Measurements from ENCODE around the gene S100A6. TPM values are rescaled to one million over a fixed set of nuclear protein-coding genes. Genes with fewer than 3 reads are reported as not detected.

The S100A6 gene
- total RNA-seq, 4 donors from 2014 or later, result 219 to 881 (median 433) TPM

- TF ChIP-seq EP300 (IDR thresholded peaks at IDR 0.05; ENCODE audit: low read depth), result no peak
- peak; percentile 85 to 95 (median 91) for TF ChIP-seq CTCF (IDR thresholded peaks at IDR 0.05)
- in situ Hi-C loops (cut with MboI; ENCODE audit: low pct_ligation_motif_present in 1 of 4, low pct_unique_long_range_greater_than_20kb in 1 of 4, low sequenced_read_pairs in 3 of 4) (loop anchor here in 3 of 4 donors (5.0 to 25.0 kb wide), 3 partner anchors 56 to 476 kb away; partner anchors contain the start of genes JTB (in 3 of the 3), RAB13 (in 3 of the 3), RPS27 (in 3 of the 3) and S100A2 (in 2 of the 3)), intact Hi-C loops (cut with DNase I; ENCODE audit: low total_unique reads) (loop anchor here (5.0 kb wide), 1 partner anchor 56 kb away; the partner anchor contains the start of gene S100A2)
- 0% methylated on average over 7 of the region's 7 CpGs; no CpG with 5 or more reads in 1 of the 2 donors for WGBS, 2 donors (ENCODE audit: low coverage in 1 of 2)
- Histone ChIP-seq H3K9me3 (no peaks in the 10 kb centered on the region), H3K4me3 (no peak overlapping the region), H3K4me1 (peaks cover 10 to 43% (median 13%) of the 10 kb centered on the region in 4 donors), H3K36me3 (no peaks in the 10 kb centered on the region), H3K27me3 (no peaks in the 10 kb centered on the region), H3K27ac (peak overlapping the region in 1 of 4 donors; percentile 8)
- peak; percentile 89 for DNase-seq
Measured at GRCh38 chr1:153510984-153511410, 24.8 kb downstream of the S100A6 start.

- Histone ChIP-seq H3K4me3 (no peak overlapping the region), H3K9me3 (no peaks in the 10 kb centered on the region), H3K36me3 (no peaks in the 10 kb centered on the region), H3K4me1 (peaks cover 2 to 32% (median 10%) of the 10 kb centered on the region in 4 donors), H3K27me3 (no peaks in the 10 kb centered on the region), H3K27ac (no peak overlapping the region)
- TF ChIP-seq POLR2AphosphoS5 (IDR thresholded peaks at IDR 0.05) (no peak), CTCF (IDR thresholded peaks at IDR 0.05) (peak; percentile 60 to 82 (median 68)), POLR2A (IDR thresholded peaks at IDR 0.05) (no peak)
- in situ Hi-C loops (cut with MboI; ENCODE audit: low pct_ligation_motif_present in 1 of 4, low pct_unique_long_range_greater_than_20kb in 1 of 4, low sequenced_read_pairs in 3 of 4) (loop anchor here in 3 of 4 donors (5.0 to 25.0 kb wide), 4 partner anchors 57 to 477 kb away; partner anchors contain the start of genes JTB (in 3 of the 3), RAB13 (in 3 of the 3), RPS27 (in 3 of the 3) and S100A2 (in 2 of the 3)), intact Hi-C loops (cut with DNase I; ENCODE audit: low total_unique reads) (loop anchor here (5.0 kb wide), 1 partner anchor 57 kb away; the partner anchor contains the start of gene S100A2)
- peak; percentile 77 for DNase-seq
- WGBS, 2 donors (ENCODE audit: low coverage in 1 of 2), result 40 to 56% methylated on average over 4 of the region's 4 CpGs
Measured at GRCh38 chr1:153509729-153510354, 25.9 kb downstream of the S100A6 start.

GRCh38 chr1:153509036-153509435, 26.8 kb downstream of the S100A6 start:
- Histone ChIP-seq H3K4me3 (no peak overlapping the region), H3K9me3 (no peaks in the 10 kb centered on the region), H3K4me1 (peaks cover 0 to 29% (median 7%) of the 10 kb centered on the region in 4 donors), H3K36me3 (no peaks in the 10 kb centered on the region), H3K27ac (no peak overlapping the region), H3K27me3 (no peaks in the 10 kb centered on the region)
- 86 to 100% methylated on average over 1 to 3 of the region's 3 CpGs for WGBS, 2 donors (ENCODE audit: low coverage in 1 of 2)
- no peak for DNase-seq
- in situ Hi-C loops (cut with MboI; ENCODE audit: low pct_ligation_motif_present in 1 of 4, low pct_unique_long_range_greater_than_20kb in 1 of 4, low sequenced_read_pairs in 3 of 4), result loop anchor here in 3 of 4 donors (10.0 to 25.0 kb wide), 3 partner anchors 228 to 478 kb away; partner anchors contain the start of genes JTB (in 3 of the 3), RAB13 (in 3 of the 3), RPS27 (in 3 of the 3) and INTS3 (in 1 of the 3)
- intact Hi-C loops (cut with DNase I; ENCODE audit: low total_unique reads), result no loop called here
- TF ChIP-seq POLR2A (IDR thresholded peaks at IDR 0.05) (no peak), POLR2AphosphoS5 (IDR thresholded peaks at IDR 0.05) (no peak), CTCF (IDR thresholded peaks at IDR 0.05) (no peak), EP300 (IDR thresholded peaks at IDR 0.05; ENCODE audit: low read depth) (no peak)

- H3K36me3 ChIP-seq, result no peaks in the 10 kb centered on the region
- H3K4me1 ChIP-seq, result peaks cover 0 to 29% (median 7%) of the 10 kb centered on the region in 4 donors
- H3K4me3 ChIP-seq, result no peak overlapping the region
- TF ChIP-seq EP300 (IDR thresholded peaks at IDR 0.05; ENCODE audit: low read depth) (no peak), POLR2A (IDR thresholded peaks at IDR 0.05) (no peak)
- intact Hi-C loops (cut with DNase I; ENCODE audit: low total_unique reads), result loop anchor here (1.0 kb wide), 1 partner anchor 41 kb away; the partner anchor contains the start of gene S100A3
- no peaks in the 10 kb centered on the region for H3K9me3 ChIP-seq
- in situ Hi-C loops (cut with MboI; ENCODE audit: low pct_ligation_motif_present in 1 of 4, low pct_unique_long_range_greater_than_20kb in 1 of 4, low sequenced_read_pairs in 3 of 4), result loop anchor here in 3 of 4 donors (10.0 to 25.0 kb wide), 3 partner anchors 229 to 479 kb away; partner anchors contain the start of genes JTB (in 3 of the 3), RAB13 (in 3 of the 3), RPS27 (in 3 of the 3) and INTS3 (in 1 of the 3)
- H3K27me3 ChIP-seq, result no peaks in the 10 kb centered on the region
- WGBS, 2 donors (ENCODE audit: low coverage in 1 of 2), result 81% methylated on average over 11 of the region's 11 CpGs; no CpG with 5 or more reads in 1 of the 2 donors
- no peak for DNase-seq
- peak overlapping the region; percentile 68 to 79 (median 77) for H3K27ac ChIP-seq
Measured at GRCh38 chr1:153507926-153508583, 27.7 kb downstream of the S100A6 start.
